Left lung (tissue), 10 donors: ENCODE results near the gene TMX2. TPM values are rescaled to one million over a fixed set of nuclear protein-coding genes. Genes with fewer than 3 reads are reported as not detected.

Experiments used
- ATAC-seq: fragments of 200-7000 bp; cut with Tn5 transposase; one replicate; pipeline ENCODE4 v1.9.1; 2020; ENCODE audit warnings: moderate library complexity
- DNase-seq, 4 donors: peaks; one replicate each; pipeline ENCODE4 v3.0.0-alpha.2; 2013 to 2020
- H3K27ac ChIP-seq, 2 donors: fragments of 200-600 bp; sonication (generic) in 1 of 2; one replicate each; pipeline versions ENCODE4 v1.5.0 to v1.8.0; 2020 to 2021
- H3K27me3 ChIP-seq, 2 donors: fragments of 200-600 bp; sonication (generic) in 1 of 2; one replicate each; pipeline versions ENCODE4 v1.5.0 to v1.8.0; 2020 to 2021
- H3K36me3 ChIP-seq, 2 donors: fragments of 200-600 bp; sonication (generic) in 1 of 2; one replicate each; pipeline versions ENCODE4 v1.5.0 to v1.8.0; 2020 to 2021
- H3K4me1 ChIP-seq, 2 donors: fragments of 200-600 bp; one replicate each; pipeline ENCODE4 v1.8.0; 2021
- H3K4me3 ChIP-seq, 2 donors: fragments of 200-600 bp; sonication (generic) in 1 of 2; one replicate each; pipeline versions ENCODE4 v1.5.0 to v1.8.0; 2020 to 2021; ENCODE audit warnings: mild to moderate bottlenecking in 1 of 2
- H3K9me3 ChIP-seq, 2 donors: fragments of 200-600 bp; sonication (generic) in 1 of 2; one replicate each; pipeline versions ENCODE4 v1.5.0 to v1.8.0; 2020 to 2021
- CTCF ChIP-seq, 2 donors: fragments of 200-600 bp; sonication (generic) in 1 of 2; IDR thresholded peaks; one replicate each; pipeline versions ENCODE4 v1.5.0 to v1.8.0; 2021; ENCODE audit warnings: antibody characterized with exemption in 2 of 2
- intact Hi-C, 2 donors: fragments of 100-400 bp; cut with DNase I; formaldehyde crosslinking; loops; one replicate each; pipeline versions ENCODE4 v1.11.2 to v1.14.2; 2022
- polyA plus RNA-seq, 6 donors: library from polyadenylated mRNA; unstranded; fragments of 120-200 nt; gene quantifications; one replicate each; pipeline ENCODE4 v1.2.1, GENCODE V29; 2013; ENCODE audit not compliant: insufficient read length in 6 of 6
- total RNA-seq, 2 donors: library from RNA; stranded (reverse); fragmentation: NEBNext Ultra II Directional; extraction: Animal tissue kit (Norgen Biotek cat#: 25700); gene quantifications; one replicate each; pipeline ENCODE4 v1.2.1, GENCODE V29; 2021
- donor health status: DM: no; HTN: yes; CAD: no.
- donor health status: DM: no; HTN: no; CAD: no.

TMX2 gene
- total and polyA plus RNA-seq, 8 donors = 67.7 to 107 (median 90.4) TPM

GRCh38 chr11:57742087-57742452, 29.7 kb downstream of the TMX2 start:
- peak overlapping the region; percentile 64 to 83 for H3K4me3 ChIP-seq
- TF ChIP-seq CTCF (IDR thresholded peaks at IDR 0.05) = no peak
- peaks cover 6 to 26% of the 10 kb centered on the region in 2 donors for H3K4me1 ChIP-seq
- ATAC-seq (no peak), DNase-seq (peak in 1 of 4 donors; percentile 3)
- H3K27me3 ChIP-seq = no peaks in the 10 kb centered on the region
- H3K9me3 ChIP-seq = no peaks in the 10 kb centered on the region
- peak overlapping the region; percentile 90 to 93 for H3K27ac ChIP-seq
- intact Hi-C loops = no loop called here
- peaks cover 0 to 60% of the 10 kb centered on the region in 2 donors for H3K36me3 ChIP-seq

GRCh38 chr11:57744357-57744756, 32.0 kb downstream of the TMX2 start:
- Histone ChIP-seq H3K4me3 (no peak overlapping the region), H3K36me3 (peaks cover 0 to 37% of the 10 kb centered on the region in 2 donors), H3K27ac (no peak overlapping the region), H3K27me3 (no peaks in the 10 kb centered on the region), H3K9me3 (no peaks in the 10 kb centered on the region), H3K4me1 (peaks cover 6 to 26% of the 10 kb centered on the region in 2 donors)
- ATAC-seq (no peak), DNase-seq (no peak)
- intact Hi-C loops = no loop called here
- TF ChIP-seq CTCF (IDR thresholded peaks at IDR 0.05) = no peak

DNA sequence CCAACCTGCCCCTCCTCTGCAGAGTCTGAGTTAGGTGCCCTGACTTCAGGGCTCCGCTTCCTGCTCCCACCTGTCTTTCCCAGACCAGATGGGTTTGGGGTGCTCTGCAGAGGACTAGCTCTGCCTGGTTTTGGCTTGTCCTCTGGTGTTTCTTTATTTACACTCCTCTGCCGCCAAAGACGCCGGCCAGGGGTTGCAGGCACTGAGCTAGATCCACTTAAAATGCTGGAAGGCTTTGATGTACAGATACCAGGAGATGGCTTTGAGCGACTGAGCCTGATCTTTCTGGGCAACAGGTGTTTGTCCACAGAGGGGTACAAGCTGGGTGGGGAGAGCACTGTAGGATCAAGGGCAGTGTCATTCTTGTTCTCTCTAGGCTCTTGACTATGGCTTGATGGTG, 32.8 kb downstream of the TMX2 start:
- ATAC-seq (no peak), DNase-seq (no peak)
- peaks cover 0 to 36% of the 10 kb centered on the region in 2 donors for H3K36me3 ChIP-seq
- intact Hi-C loops = no loop called here
- H3K27ac ChIP-seq = no peak overlapping the region
- H3K4me3 ChIP-seq = no peak overlapping the region
- no peak for TF ChIP-seq CTCF (IDR thresholded peaks at IDR 0.05)
- no peaks in the 10 kb centered on the region for H3K9me3 ChIP-seq
- H3K27me3 ChIP-seq = no peaks in the 10 kb centered on the region
- H3K4me1 ChIP-seq = peaks cover 6 to 26% of the 10 kb centered on the region in 2 donors

DNA sequence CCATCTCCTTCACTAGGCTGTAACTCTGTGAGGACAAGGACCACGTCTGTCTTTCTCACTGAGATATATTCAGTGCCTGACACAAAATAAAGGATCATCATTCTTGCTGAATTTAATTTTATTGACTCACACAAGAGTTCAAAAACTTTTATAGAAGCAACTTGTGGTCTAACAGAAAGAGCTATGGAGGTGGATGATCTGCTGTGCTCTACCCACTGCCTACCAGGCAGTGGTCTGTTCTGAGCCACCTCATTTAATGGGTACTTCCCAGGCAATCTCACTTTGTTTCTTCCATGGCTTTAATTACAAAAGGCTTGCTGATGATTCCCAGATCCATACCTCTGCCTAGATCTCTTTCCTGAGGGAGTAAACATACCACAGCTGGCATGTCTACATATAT, 34.5 kb downstream of the TMX2 start:
- Histone ChIP-seq H3K27me3 (no peaks in the 10 kb centered on the region), H3K27ac (no peak overlapping the region), H3K9me3 (no peaks in the 10 kb centered on the region), H3K4me3 (no peak overlapping the region), H3K4me1 (peaks cover 6 to 23% of the 10 kb centered on the region in 2 donors), H3K36me3 (peaks cover 0 to 36% of the 10 kb centered on the region in 2 donors)
- ATAC-seq = no peak
- intact Hi-C loops = no loop called here
- TF ChIP-seq CTCF (IDR thresholded peaks at IDR 0.05) = no peak
- no peak for DNase-seq

GRCh38 chr11:57751176-57751575, 38.8 kb downstream of the TMX2 start:
- DNase-seq = no peak
- TF ChIP-seq CTCF (IDR thresholded peaks at IDR 0.05) = no peak
- Histone ChIP-seq H3K27me3 (no peaks in the 10 kb centered on the region), H3K27ac (peak overlapping the region in 1 of 2 donors; percentile 2), H3K4me3 (no peak overlapping the region), H3K9me3 (no peaks in the 10 kb centered on the region), H3K36me3 (peaks cover 0 to 1% of the 10 kb centered on the region in 2 donors), H3K4me1 (peaks cover 0 to 7% of the 10 kb centered on the region in 2 donors)
- intact Hi-C loops = loop anchor here in 1 of 2 donors (5.0 kb wide), 1 partner anchor 46 kb away; no protein-coding TSS in a partner anchor
- no peak for ATAC-seq
